GM21360 (cell line): ENCODE data around the gene LCE3D.
"Not testable (repeated sequence)": the region's sequence is repeated elsewhere in the genome, so short reads cannot be mapped to it uniquely, and the experiment has no call there.

Experiments used
- ATAC-seq: cut with Tn5 transposase; IDR thresholded peaks from one replicate; pipeline ENCODE4 v1.9.1; 2021; ENCODE audit warnings: mild to moderate bottlenecking, moderate library complexity; ENCODE audit not compliant: unreplicated experiment

The LCE3D gene

GRCh38 chr1:152580433-152580832 is at the start of gene LCE3D:
Gene LCE3D, minus strand, starts transcription at chr1:152580516. Its CDS starts 580 bp downstream, at chr1:152579936.
- ATAC-seq: no peak

- no peak for ATAC-seq
Observed at GRCh38 chr1:152626744-152627143, 46.4 kb upstream of the LCE3D start.

- ATAC-seq: no peak
Observed at GRCh38 chr1:152623203-152623844, 43.0 kb upstream of the LCE3D start.

GRCh38 chr1:152622803-152623202 is 42.5 kb upstream of the LCE3D start, which contains the start of gene LCE3A:
Gene LCE3A, minus strand, starts transcription at chr1:152623103. Its CDS starts 0 bp downstream, at chr1:152623103.
- ATAC-seq: no peak

DNA sequence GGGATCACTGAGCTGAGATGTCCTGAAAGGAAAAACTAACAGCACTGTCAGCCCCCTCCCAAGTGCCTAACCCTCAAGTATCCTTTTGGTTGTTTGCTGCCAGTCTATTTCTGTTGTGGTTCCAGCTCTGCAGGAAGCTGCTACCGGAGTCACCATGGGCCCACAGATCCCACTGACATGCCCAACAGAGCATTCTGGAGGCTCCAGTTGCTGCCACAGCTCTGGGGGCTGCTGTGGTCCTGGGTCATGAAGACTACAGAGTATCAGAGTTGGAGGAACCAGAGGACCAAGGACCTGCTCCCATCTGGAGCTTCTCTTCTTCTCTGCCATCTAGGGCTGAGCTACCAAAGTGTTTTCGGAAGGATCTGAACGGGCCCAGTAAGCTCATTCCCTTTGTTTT is 41.7 kb upstream of the LCE3D start:
- ATAC-seq: no peak

DNA sequence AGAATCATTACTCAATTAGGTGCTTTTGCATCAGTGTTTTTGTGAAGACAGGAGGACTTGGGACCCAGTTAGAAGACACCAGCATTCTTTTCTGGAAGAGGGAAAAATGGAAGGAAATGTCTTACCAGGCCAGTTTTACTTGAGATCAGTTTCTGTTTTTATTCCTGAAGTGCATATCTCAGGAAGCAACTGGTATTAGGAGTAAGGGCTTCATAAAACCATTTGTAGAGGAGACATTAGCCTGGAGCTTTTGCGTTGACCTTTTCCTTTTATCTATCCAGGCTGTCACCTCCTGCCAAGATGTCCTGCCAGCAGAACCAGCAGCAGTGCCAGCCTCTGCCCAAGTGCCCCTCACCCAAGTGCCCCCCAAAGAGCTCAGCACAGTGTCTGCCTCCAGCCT is 33.2 kb upstream of the LCE3D start, which contains the start of gene LCE3B:
LCE3B (plus strand) TSS at position 301 of the 400 bp plus-strand sequence; CDS start at position 301, 0 bp downstream.
- ATAC-seq: no peak

DNA sequence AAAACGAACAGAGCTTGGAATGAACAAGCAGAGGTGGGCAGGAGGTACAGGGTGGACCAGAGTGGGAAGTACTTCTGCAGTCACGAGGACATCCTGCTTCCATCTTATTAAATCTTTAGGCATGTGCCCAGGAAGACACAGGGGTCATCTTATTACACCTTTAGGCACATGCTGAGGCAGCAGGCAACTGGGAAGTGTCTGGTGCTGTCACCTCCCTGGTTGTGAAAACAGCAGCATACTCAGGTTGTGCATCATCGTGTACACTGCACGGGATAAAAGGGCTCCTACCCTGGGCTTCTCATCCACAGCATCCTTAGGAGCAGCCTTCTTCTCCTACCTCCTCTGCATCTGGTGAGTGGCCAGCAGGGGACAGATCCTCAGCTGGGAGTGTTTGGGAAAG is 19.6 kb upstream of the LCE3D start, which contains the start of gene LCE3C:
LCE3C (plus strand) TSS at position 301 of the 400 bp plus-strand sequence. CDS start 498 bp downstream, outside the sequence.
- no peak for ATAC-seq

GRCh38 chr1:152596986-152597385 is 16.7 kb upstream of the LCE3D start:
- no peak for ATAC-seq

- no peak for ATAC-seq
Observed at GRCh38 chr1:152585586-152585985, 5.3 kb upstream of the LCE3D start.

DNA sequence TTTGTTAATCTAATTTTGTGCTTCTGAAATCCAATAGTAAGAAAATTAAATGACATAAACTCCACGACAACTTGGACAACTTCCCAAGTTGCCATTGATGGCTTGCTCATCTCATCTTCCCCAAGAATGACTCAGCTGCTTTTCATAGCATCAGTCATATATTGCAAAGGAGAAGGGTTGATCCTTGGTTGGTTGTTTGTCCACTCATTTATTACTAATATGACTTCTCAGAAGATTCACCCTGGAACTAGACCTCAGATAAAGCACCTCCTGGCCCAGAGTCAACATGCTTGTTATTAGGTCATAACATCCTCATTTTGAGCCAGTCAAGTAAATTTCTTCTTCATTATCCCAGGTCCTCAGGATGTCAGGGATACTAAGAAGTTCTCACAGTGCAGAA is 2.3 kb upstream of the LCE3D start:
- no peak for ATAC-seq

DNA sequence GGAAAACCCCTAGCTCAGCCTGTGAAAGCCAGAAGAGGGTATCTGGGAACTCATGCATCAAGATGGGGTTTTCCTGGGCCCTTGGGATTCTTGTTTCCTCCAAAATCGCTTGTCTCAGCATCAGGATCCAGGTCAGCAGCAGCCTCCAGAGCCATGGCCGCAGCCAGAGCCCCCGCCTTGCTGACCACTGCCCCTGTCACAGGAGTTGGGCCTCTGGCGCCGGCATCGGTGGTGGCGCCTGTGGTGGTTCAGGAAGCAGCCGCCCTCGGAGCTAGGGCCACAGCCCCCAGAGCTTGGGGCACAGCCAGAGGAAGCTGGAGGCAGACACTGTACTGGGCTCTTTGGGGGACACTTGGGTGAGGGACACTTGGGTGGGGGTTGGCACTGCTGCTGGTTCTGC is 790 bp downstream of the LCE3D start:
- not testable (repeated sequence) for ATAC-seq

DNA sequence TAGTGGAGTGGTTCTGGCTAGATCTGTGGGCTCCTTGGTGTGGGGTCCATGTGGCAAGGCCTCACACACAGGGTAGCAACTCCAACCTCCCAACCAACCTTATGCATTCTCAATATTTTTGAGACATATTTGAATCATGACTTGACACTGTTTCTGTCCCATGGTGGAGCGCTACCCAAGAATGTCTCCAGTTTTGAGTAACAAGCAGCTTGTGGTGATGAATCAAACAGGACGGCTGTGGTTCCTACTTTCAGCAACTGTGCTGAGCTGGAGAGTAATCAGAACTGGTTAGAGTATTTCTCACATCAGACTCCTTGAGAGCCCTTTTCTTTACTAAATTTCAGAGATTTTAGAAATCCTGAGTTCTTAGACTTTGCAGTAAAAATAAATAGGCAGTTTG is 3.1 kb downstream of the LCE3D start:
- ATAC-seq: no peak

DNA sequence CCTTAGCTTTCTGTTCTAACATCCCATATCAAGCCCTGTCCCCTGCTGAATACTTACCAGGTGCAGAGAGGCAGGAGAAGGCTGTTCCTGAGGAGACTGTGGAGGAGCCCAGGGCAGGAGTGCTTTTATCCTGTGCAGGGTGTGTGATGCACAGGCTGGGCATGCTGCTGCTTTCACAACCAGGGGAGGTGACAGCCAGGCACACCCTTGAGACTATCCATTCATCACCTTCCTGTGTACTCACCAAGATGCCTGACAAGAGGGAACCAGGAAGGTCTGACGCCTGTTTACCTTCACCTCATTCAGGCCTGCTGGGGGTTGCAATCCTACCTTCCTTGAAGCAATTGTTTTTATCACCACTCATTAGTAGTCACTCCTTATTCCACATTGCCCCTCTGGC is 13.6 kb downstream of the LCE3D start, which contains the start of gene LCE3E:
LCE3E (minus strand) TSS at position 100 of the 400 bp plus-strand sequence. CDS start 572 bp downstream, outside the sequence.
- no peak for ATAC-seq

DNA sequence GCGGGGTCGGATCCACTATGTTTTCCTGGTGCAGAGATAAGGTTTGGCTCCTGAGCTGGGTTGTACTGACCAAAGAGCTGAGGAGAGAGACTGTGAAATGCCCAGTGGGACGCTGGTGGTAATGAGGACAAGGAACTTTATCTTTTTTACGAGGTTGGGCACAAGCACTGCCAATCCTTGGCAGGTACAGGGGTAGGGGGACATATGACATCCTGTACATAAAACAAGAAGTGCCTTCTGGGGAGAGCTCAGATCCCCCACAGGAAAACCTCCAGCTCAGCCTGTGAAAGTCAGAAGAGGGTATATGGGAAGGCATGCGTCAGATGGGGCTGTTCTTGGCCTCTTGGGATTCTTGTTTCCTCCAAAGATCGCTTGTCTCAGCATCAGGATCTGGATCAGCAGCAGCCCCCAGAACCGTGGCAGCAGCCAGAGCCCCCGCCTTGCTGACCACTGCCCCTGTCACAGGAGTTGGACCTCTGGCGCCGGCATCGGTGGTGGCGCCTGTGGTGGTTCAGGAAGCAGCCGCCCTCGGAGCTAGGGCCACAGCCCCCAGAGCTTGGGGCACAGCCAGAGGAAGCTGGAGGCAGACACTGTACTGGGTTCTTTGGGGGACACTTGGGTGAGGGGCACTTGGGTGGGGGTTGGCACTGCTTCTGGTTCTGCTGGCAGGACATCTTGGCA is 14.6 kb downstream of the LCE3D start:
- no peak for ATAC-seq

GRCh38 chr1:152565115-152565514 is 15.2 kb downstream of the LCE3D start:
- ATAC-seq: no peak

- ATAC-seq: not testable (repeated sequence)
Observed at GRCh38 chr1:152548358-152548757, 32.0 kb downstream of the LCE3D start.

GRCh38 chr1:152546704-152547103 is 33.6 kb downstream of the LCE3D start:
- no peak for ATAC-seq

GRCh38 chr1:152543820-152544219 is 36.5 kb downstream of the LCE3D start:
- ATAC-seq: no peak

GRCh38 chr1:152539901-152540300 is 40.4 kb downstream of the LCE3D start:
- ATAC-seq: no peak

- no peak for ATAC-seq
Observed at GRCh38 chr1:152537496-152537895, 42.8 kb downstream of the LCE3D start.

DNA sequence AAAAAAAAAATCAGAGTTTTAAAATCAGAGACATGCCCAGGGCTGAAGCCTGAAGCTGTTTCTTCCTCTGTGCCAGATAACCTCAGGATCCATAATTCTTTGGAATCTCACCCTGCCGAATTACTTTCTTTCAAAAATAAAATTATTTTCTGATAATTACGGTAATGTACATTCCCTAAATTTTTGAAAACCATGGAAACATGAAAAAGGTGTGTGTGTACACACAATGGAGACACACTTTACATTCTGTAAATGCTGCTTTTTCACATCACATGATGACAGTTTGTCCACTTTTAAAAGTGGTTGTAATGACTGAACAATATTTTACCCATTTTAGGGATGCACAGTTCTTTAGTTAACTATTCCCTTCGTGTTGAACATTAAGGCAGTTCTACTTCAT is 44.5 kb downstream of the LCE3D start:
- no peak for ATAC-seq

DNA sequence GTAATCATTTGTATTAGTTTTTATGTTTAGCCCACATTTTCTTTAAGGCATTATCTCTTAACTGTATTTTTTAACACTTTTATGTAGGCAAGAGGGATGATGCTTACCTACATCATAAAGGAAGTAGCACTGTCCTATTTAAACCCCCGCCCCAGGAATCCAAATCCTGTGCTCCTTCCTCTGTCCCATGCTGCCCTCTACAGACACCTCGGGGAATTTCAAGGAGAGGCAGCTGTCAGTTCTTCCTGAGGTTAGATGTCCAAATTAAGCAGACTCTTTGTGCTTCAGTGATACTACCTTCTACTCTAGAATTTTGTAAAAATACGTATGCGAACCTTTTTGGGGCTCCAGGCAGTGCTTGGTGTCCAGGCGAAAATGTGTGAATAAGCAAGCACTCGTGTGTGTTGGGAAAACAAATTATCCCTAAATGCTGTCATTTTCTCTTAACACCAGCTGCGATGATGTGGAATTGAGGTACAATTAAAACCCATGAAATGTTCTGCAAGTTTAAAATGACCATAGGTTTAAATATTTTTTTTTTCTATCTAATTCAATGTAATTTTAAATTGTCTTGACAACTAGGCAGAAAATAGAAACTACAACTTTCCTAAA is 46.9 kb downstream of the LCE3D start:
- no peak for ATAC-seq
